OCI-LY3 (cell line): ENCODE measurements around the gene RBMS3.

Source experiments
- H2AFZ ChIP-seq: fragments of 200-600, 300-600 bp; shearing (Covaris generic); 2 replicates; pipeline ENCODE4 v1.6.0; 2014; ENCODE audit warnings: antibody characterized with exemption, low read depth, low read length
- H3K27ac ChIP-seq: fragments of 200-600, 300-600 bp; sonication (generic); 2 replicates; pipeline ENCODE4 v1.5.1; 2014; ENCODE audit warnings: mild to moderate bottlenecking, low read length, moderate library complexity, mixed read lengths
- H3K27me3 ChIP-seq: fragments of 200-600, 300-600 bp; sonication (generic); 2 replicates; pipeline ENCODE4 v1.6.1; 2014; ENCODE audit warnings: low read depth, low read length, mixed read lengths
- H3K36me3 ChIP-seq: fragments of 200-600, 300-600 bp; sonication (generic); replicated peaks from 2 replicates; pipeline ENCODE3; 2014; ENCODE audit warnings: low read depth, low read length, mixed read lengths
- H3K4me1 ChIP-seq: fragments of 300-600, 200-600 bp; sonication (generic); 2 replicates; pipeline ENCODE4 v1.6.1; 2014; ENCODE audit warnings: low read length, mixed read lengths
- H3K4me2 ChIP-seq: fragments of 200-600, 300-600 bp; sonication (generic); 2 replicates; pipeline ENCODE4 v1.6.1; 2014; ENCODE audit warnings: low read length, mixed read lengths
- H3K4me3 ChIP-seq: fragments of 300-600, 200-600 bp; sonication (generic); 2 replicates; pipeline ENCODE4 v1.5.1; 2014; ENCODE audit warnings: antibody characterized with exemption, mild to moderate bottlenecking, low read length, moderate library complexity
- H3K79me2 ChIP-seq: fragments of 300-600, 200-600 bp; shearing (Covaris generic); 2 replicates; pipeline ENCODE4 v1.6.1; 2014; ENCODE audit warnings: mild to moderate bottlenecking, low read length, mixed read lengths
- H3K9ac ChIP-seq: fragments of 300-600, 200-600 bp; shearing (Covaris generic); 2 replicates; pipeline ENCODE4 v1.6.0; 2014; ENCODE audit warnings: mild to moderate bottlenecking, low read length, moderate library complexity
- H3K9me3 ChIP-seq: fragments of 200-600, 300-600 bp; shearing (Covaris generic); 2 replicates; pipeline ENCODE4 v1.6.1; 2014; ENCODE audit warnings: low read length, mixed read lengths; ENCODE audit not compliant: insufficient read depth
- H4K20me1 ChIP-seq: fragments of 200-600, 300-600 bp; sonication (generic); 2 replicates; pipeline ENCODE4 v1.6.1; 2016; ENCODE audit warnings: low read length, mixed read lengths; ENCODE audit not compliant: insufficient read depth
- CTCF ChIP-seq: fragments of 200-600, 300-600 bp; sonication (generic); IDR thresholded peaks from 2 replicates; pipeline ENCODE4 v1.5.1; 2014; ENCODE audit warnings: antibody characterized with exemption, low read length, low read depth
- EZH2phosphoT487 ChIP-seq: fragments of 200-600 bp; shearing (Covaris generic); IDR thresholded peaks from 2 replicates; pipeline ENCODE4 v1.6.1; 2018; ENCODE audit warnings: antibody characterized with exemption, mixed run types, low read depth

RBMS3 gene

GRCh38 chr3:29747991-29748390 lies 467.1 kb downstream of the RBMS3 start:
- no peak overlapping the region for H2AFZ ChIP-seq
- no peaks in the 10 kb centered on the region for H4K20me1 ChIP-seq
- H3K9me3 ChIP-seq: peaks cover 6% of the 10 kb centered on the region
- H3K4me3 ChIP-seq: no peak overlapping the region
- peaks cover 9% of the 10 kb centered on the region for H3K79me2 ChIP-seq
- H3K4me2 ChIP-seq: no peak overlapping the region
- H3K27me3 ChIP-seq: no peaks in the 10 kb centered on the region
- H3K27ac ChIP-seq: no peak overlapping the region
- peaks cover 54% of the 10 kb centered on the region for H3K4me1 ChIP-seq
- H3K36me3 ChIP-seq: peaks cover 30% of the 10 kb centered on the region
- H3K9ac ChIP-seq: no peak overlapping the region
- no peak for TF ChIP-seq EZH2phosphoT487
- no peak for TF ChIP-seq CTCF

- Histone ChIP-seq H3K4me3 (no peak overlapping the region), H3K27ac (no peak overlapping the region), H4K20me1 (no peaks in the 10 kb centered on the region), H3K79me2 (peaks cover 14% of the 10 kb centered on the region), H3K9ac (no peak overlapping the region), H3K9me3 (peaks cover 6% of the 10 kb centered on the region), H3K4me1 (peaks cover 64% of the 10 kb centered on the region), H3K4me2 (no peak overlapping the region), H2AFZ (no peak overlapping the region), H3K27me3 (no peaks in the 10 kb centered on the region), H3K36me3 (peaks cover 25% of the 10 kb centered on the region)
- no peak for TF ChIP-seq CTCF
- TF ChIP-seq EZH2phosphoT487: no peak
Observed at GRCh38 chr3:29751647-29752314, 470.9 kb downstream of the RBMS3 start.

- no peak for TF ChIP-seq CTCF
- TF ChIP-seq EZH2phosphoT487: no peak
- Histone ChIP-seq H3K9ac (peak overlapping the region; percentile 65), H3K79me2 (peaks cover 14% of the 10 kb centered on the region), H3K4me1 (peaks cover 69% of the 10 kb centered on the region), H2AFZ (peak overlapping the region; percentile 17; the same call in 1 of the 2 replicates), H3K4me3 (peak overlapping the region; percentile 71), H3K36me3 (peaks cover 21% of the 10 kb centered on the region), H3K27me3 (no peaks in the 10 kb centered on the region), H3K27ac (peak overlapping the region; percentile 63), H3K4me2 (peak overlapping the region; percentile 75), H4K20me1 (no peaks in the 10 kb centered on the region), H3K9me3 (peaks cover 6% of the 10 kb centered on the region)
Observed at GRCh38 chr3:29754346-29754745, 473.5 kb downstream of the RBMS3 start.

GRCh38 chr3:29755416-29755815 lies 474.5 kb downstream of the RBMS3 start:
- Histone ChIP-seq H3K36me3 (peaks cover 15% of the 10 kb centered on the region), H3K27me3 (no peaks in the 10 kb centered on the region), H3K79me2 (peaks cover 14% of the 10 kb centered on the region), H3K4me3 (no peak overlapping the region), H2AFZ (no peak overlapping the region), H4K20me1 (no peaks in the 10 kb centered on the region), H3K27ac (no peak overlapping the region; the same call in 1 of the 2 replicates), H3K9ac (no peak overlapping the region), H3K9me3 (peaks cover 6% of the 10 kb centered on the region), H3K4me1 (peaks cover 80% of the 10 kb centered on the region), H3K4me2 (0 out of 2 replicates have a peak overlapping the region, but pooled peaks have one; percentile 75)
- no peak for TF ChIP-seq CTCF
- no peak for TF ChIP-seq EZH2phosphoT487
